Omental fat pad (tissue), 4 donors: Measurements from ENCODE around the gene DDX47. TPM values are rescaled to one million over a fixed set of nuclear protein-coding genes. Genes with fewer than 3 reads are reported as not detected.

Source experiments
- ATAC-seq: fragments of 150-250 bp; one replicate; pipeline ENCODE4 v1.9.1; 2016; ENCODE audit warnings: mild to moderate bottlenecking, moderate library complexity; ENCODE audit not compliant: low FRiP score
- DNase-seq: peaks from one replicate; pipeline ENCODE4 v3.0.0-alpha.2; 2019; ENCODE audit warnings: low spot score
- total RNA-seq, 4 donors: library from RNA; depleted of rRNA; stranded (reverse); fragments of >200 nt; gene quantifications; one replicate each; pipeline ENCODE4 v1.1.0, GENCODE V29; 2016
- TF ChIP-seq, protein P1 (sequence below), 3 donors: fragments of 450-650 bp; IDR thresholded peaks; one replicate each; pipeline ENCODE4 v1.5.1; 2016 to 2017; ENCODE audit warnings: antibody characterized with exemption in 3 of 3, mild to moderate bottlenecking in 3 of 3, moderate library complexity in 2 of 3

The DDX47 gene
- total RNA-seq, 4 donors from 2014 or later, result 37.4 to 82.0 (median 51.1) TPM

DNA sequence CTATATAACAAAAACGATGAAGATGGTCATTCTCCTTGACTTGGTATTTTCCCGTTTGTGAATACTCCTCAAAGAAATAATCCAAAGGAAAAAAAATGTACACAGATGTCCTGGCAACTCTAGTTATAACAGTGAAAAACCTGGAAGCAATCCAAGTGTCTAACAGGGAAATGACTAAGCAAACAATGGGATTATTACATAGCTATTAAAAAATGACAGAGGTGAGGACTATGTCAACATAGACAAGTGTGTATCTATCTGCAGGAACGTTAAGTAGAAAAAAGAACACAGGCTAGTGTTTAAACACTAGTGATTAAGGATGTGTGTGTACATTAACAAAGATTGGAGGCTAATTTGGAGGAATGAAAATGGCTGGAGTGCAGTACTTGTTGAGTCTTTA lies 33.6 kb upstream of the DDX47 start:
- no peak for DNase-seq
- no peak for ATAC-seq

GRCh38 chr12:12784116-12784515 lies 29.0 kb upstream of the DDX47 start:
- DNase-seq (no peak), ATAC-seq (no peak)
- TF ChIP-seq, protein P1, sequence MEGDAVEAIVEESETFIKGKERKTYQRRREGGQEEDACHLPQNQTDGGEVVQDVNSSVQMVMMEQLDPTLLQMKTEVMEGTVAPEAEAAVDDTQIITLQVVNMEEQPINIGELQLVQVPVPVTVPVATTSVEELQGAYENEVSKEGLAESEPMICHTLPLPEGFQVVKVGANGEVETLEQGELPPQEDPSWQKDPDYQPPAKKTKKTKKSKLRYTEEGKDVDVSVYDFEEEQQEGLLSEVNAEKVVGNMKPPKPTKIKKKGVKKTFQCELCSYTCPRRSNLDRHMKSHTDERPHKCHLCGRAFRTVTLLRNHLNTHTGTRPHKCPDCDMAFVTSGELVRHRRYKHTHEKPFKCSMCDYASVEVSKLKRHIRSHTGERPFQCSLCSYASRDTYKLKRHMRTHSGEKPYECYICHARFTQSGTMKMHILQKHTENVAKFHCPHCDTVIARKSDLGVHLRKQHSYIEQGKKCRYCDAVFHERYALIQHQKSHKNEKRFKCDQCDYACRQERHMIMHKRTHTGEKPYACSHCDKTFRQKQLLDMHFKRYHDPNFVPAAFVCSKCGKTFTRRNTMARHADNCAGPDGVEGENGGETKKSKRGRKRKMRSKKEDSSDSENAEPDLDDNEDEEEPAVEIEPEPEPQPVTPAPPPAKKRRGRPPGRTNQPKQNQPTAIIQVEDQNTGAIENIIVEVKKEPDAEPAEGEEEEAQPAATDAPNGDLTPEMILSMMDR (IDR thresholded peaks at IDR 0.05), result no peak

More for the DNA sequence above, 33.6 kb upstream of the DDX47 start:
- TF ChIP-seq, protein P1 (IDR thresholded peaks at IDR 0.05), result no peak

DNA sequence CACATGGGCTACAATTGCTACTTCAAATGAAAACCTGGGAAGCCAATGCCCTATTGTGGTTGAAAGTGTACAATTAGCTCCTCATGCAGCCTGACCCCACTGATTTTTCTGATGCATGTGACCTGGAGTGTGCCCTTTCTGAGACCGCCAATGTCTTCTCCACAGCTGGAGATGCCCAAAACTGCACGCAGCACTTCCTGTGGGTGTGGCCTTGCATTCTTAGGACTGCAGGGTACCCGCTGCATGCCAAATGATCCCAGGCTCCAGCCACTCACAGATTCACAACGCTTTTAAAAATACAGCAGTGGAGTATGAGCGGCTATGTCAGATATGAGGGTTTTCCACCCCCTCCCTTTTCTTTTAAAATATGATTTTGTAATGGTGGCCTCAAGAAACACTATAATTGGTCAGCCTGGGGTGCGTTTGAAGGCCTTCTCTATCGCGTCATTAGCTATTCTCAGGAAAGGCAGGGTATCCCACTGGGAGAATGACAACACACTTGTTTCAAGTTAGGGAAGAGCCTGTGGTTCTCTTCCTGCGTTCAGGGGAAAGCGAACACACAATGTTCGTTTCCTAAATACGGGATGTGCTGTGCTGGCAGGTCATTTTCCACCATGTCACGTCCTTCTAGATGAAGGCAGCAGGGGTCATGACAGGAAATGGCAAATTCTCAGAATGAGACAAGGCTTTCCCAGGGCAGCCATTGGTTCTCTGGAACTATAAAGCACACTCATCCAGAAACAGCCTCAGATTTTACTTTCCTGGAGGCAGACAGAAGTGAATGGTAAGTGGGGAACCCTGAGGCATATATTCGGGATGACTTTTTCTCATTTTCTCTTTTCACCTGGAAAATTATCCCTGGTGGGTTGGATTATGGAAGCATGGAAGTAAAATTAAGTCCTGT lies 28.0 kb upstream of the DDX47 start, which contains the start of gene APOLD1:
TSS of gene APOLD1 (plus strand) at position 749 of the 904 bp plus-strand sequence. CDS start at position 782, 33 bp downstream.
- no peak for ATAC-seq
- TF ChIP-seq, protein P1 (IDR thresholded peaks at IDR 0.05), result no peak
- no peak for DNase-seq

GRCh38 chr12:12786351-12786705 lies 26.8 kb upstream of the DDX47 start:
- ATAC-seq (peak; percentile 10), DNase-seq (no peak)
- TF ChIP-seq, protein P1 (IDR thresholded peaks at IDR 0.05), result no peak

DNA sequence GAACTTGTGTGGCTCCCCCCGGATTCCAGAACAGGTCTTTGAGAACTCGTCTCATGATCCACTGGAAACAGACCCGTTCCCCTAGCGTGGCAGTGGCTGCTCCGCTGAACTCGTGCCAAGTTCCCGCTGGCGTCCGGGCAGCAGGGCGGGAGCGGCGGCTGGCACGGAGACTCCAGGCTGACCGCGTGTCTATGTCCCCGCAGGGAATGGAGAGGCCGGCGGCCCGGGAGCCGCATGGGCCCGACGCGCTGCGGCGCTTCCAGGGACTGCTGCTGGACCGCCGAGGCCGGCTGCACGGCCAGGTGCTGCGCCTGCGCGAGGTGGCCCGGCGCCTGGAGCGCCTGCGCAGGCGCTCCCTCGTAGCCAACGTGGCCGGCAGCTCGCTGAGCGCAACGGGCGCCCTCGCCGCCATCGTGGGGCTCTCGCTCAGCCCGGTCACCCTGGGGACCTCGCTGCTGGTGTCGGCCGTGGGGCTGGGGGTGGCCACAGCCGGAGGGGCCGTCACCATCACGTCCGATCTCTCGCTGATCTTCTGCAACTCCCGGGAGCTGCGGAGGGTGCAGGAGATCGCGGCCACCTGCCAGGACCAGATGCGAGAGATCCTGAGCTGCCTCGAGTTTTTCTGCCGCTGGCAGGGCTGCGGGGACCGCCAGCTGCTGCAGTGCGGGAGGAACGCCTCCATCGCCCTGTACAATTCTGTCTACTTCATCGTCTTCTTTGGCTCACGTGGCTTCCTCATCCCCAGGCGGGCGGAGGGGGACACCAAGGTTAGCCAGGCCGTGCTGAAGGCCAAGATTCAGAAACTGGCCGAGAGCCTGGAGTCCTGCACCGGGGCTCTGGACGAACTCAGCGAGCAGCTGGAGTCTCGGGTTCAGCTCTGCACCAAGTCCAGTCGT lies 26.2 kb upstream of the DDX47 start:
- DNase-seq, result no peak
- TF ChIP-seq, protein P1 (IDR thresholded peaks at IDR 0.05), result no peak
- peak; percentile 94 for ATAC-seq

DNA sequence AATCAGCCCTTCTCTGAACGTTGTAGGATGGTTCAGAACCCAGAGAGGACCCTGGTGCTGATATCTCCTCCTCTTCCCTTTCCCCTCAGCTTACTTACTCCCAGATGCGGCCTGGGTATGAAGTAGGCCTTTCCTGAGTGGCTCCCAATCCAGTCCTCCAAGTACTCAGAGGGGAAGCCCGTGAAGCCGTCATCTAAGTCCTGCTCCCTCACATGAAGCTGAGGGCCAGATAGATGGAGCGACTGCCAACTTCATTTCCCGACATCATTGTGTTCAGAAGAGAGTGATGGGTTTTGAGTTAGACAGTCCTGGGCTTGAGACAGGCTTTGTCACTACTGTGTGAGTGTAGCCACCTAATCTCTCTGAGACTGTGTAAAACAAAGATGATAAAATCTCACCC lies 25.0 kb upstream of the DDX47 start:
- no peak for ATAC-seq
- TF ChIP-seq, protein P1 (IDR thresholded peaks at IDR 0.05), result no peak
- DNase-seq, result no peak
